ENCODE results near the gene INPPL1. TPM values are rescaled to one million over a fixed set of nuclear protein-coding genes. Genes with fewer than 3 reads are reported as not detected.

INPPL1 gene
- total RNA-seq = 18.8 TPM

GRCh38 chr11:72224564-72225410 is at the start of gene INPPL1:
INPPL1 (plus strand) TSS chr11:72224767; CDS start chr11:72224985, 218 bp downstream.

GRCh38 chr11:72191961-72192381 is 32.6 kb upstream of the INPPL1 start, which contains the start of gene FOLR1:
FOLR1 (plus strand) TSS chr11:72192140; CDS start chr11:72192174, 34 bp downstream.

GRCh38 chr11:72216638-72217037 is 7.9 kb upstream of the INPPL1 start, which contains the start of gene FOLR2:
FOLR2 (plus strand) TSS chr11:72216794; CDS start chr11:72218585, 1,791 bp downstream.

GRCh38 chr11:72244060-72244360 is 19.4 kb downstream of the INPPL1 start, which contains the start of gene PHOX2A:
PHOX2A (minus strand) TSS chr11:72244176; CDS start chr11:72244004, 172 bp downstream.

Other genes with a start within 250 kb of the INPPL1 start
- 7.8 TPM for gene IL18BP, start 225.9 kb upstream of the INPPL1 start, total RNA-seq
- gene NUMA1, start 144.2 kb upstream of the INPPL1 start, total RNA-seq = 284 TPM
- gene LRRC51, start 143.9 kb upstream of the INPPL1 start, total RNA-seq = 8.8 TPM
- 50.1 TPM for gene LAMTOR1, start 121.5 kb upstream of the INPPL1 start, total RNA-seq
- gene TOMT, start 118.8 kb upstream of the INPPL1 start, total RNA-seq = not detected
- 16.3 TPM for gene ANAPC15, start 112.1 kb upstream of the INPPL1 start, total RNA-seq
- not detected for gene FOLR3, start 89.0 kb upstream of the INPPL1 start, total RNA-seq
- gene FOLR1, start 32.6 kb upstream of the INPPL1 start, total RNA-seq = not detected
- 4.1 TPM for gene FOLR2, start 8.0 kb upstream of the INPPL1 start, total RNA-seq
- gene PHOX2A, start 19.4 kb downstream of the INPPL1 start, total RNA-seq = not detected
- gene CLPB, start 209.8 kb downstream of the INPPL1 start, total RNA-seq = 62.6 TPM